ENCODE results near the gene RGL3.
"Not testable (repeated sequence)": the region's sequence is repeated elsewhere in the genome, so short reads cannot be mapped to it uniquely, and the experiment has no call there.

Gene RGL3

DNA sequence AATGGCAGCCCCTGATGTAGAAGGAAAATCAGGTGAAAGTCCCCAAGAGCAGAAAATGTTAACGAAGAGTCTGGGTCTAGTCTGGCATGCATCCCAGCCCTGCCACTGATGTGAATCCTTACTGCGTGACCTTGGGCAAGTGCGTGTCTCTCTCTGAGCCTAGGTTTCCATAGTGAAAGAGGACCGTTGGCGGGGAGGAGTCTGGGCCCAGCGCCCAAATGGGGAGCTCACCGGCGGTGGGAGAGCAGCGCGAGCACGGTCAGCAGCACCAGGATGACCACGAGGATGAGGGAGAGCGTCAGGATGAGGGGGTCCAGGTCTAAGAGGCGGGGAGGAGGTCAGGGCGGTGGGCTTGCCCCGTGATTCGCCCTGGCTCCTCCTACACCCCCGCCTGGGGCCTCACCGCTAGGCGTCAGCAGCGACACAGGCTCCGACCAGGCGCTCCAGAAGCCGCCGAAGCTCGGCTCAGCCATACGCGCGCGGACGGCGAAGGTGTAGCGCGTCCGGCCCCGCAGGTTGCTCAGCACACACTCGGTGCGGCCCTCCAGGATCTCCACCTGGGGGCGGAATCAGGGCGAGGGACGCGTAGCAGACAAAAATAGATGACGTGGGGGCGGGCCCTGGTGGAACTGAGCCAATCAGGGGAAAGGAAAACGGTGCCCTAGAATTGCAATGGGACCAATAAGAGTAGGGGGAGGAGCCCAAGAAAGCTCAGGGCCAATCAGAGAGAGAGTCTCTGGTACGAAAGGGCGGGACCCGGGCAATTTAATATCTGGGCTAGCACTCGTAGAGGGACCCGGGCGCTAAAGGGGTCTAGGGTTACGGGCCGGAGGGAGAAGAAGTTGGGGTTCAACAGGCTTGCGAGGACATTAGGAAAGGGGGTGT, 38.2 kb downstream of the RGL3 start:
- in situ Hi-C loops (cut with MboI; ENCODE audit: low pct_unique_long_range_greater_than_20kb, low sequenced_read_pairs, unreplicated experiment), result no loop called here
- TF ChIP-seq, protein P1, sequence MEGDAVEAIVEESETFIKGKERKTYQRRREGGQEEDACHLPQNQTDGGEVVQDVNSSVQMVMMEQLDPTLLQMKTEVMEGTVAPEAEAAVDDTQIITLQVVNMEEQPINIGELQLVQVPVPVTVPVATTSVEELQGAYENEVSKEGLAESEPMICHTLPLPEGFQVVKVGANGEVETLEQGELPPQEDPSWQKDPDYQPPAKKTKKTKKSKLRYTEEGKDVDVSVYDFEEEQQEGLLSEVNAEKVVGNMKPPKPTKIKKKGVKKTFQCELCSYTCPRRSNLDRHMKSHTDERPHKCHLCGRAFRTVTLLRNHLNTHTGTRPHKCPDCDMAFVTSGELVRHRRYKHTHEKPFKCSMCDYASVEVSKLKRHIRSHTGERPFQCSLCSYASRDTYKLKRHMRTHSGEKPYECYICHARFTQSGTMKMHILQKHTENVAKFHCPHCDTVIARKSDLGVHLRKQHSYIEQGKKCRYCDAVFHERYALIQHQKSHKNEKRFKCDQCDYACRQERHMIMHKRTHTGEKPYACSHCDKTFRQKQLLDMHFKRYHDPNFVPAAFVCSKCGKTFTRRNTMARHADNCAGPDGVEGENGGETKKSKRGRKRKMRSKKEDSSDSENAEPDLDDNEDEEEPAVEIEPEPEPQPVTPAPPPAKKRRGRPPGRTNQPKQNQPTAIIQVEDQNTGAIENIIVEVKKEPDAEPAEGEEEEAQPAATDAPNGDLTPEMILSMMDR (IDR thresholded peaks at IDR 0.05; ENCODE audit: extremely low read depth, insufficient read depth, missing control alignments), result peak; percentile 79
- peak; percentile 99 for DNase-seq (ENCODE audit: low spot score)

DNA sequence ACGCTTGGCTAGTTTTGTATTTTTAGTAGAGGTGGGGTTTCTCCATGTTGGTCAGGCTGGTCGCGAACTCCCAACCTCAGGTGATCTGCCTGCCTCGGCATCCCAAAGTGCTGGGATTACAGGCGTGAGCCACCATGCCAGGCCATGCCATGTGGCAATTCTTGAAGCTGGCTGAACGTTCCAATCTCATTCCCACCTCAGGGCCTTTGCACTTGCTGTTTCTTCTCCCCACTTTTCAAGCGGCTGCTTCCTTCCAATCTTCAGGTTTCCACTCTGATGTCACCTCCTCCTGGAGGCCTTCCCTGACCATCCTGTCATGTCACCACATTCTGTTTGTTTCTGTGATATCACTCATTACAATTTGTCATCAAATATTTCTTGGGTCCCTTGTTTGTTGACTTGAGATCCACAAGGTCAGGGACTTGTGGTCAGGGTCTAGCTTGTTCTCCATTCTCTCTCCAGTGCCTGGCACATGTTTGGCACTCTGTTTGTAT, 39.2 kb downstream of the RGL3 start:
- in situ Hi-C loops (cut with MboI; ENCODE audit: low pct_unique_long_range_greater_than_20kb, low sequenced_read_pairs, unreplicated experiment), result no loop called here
- no peak for DNase-seq (ENCODE audit: low spot score)
- TF ChIP-seq, protein P1 (IDR thresholded peaks at IDR 0.05; ENCODE audit: extremely low read depth, insufficient read depth, missing control alignments), result no peak

DNA sequence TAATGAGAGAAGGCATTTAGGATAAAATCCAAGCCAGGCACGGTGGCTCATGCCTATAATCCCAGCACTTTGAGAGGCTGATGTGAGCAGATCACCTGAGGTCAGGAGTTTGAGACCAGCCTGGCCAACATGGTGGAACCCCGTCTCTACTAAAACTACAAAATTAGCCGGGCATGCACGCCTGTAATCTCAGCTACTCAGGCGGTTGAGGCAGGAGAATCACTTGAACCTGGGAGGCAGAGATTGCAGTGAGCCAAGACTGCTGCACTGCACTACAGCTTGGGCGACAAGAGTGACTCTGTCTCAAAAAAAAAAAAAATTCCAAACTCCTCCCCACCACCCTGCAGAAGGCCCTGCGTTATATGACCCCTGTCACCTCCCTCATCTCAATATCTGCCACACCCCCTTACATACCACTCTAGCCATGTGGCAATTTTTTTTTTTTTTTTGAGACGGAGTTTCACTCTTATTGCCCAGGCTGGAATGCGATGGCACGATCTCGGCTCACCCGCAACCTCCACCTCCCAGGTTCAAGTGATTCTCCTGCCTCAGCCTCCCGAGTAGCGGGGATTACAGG, 39.8 kb downstream of the RGL3 start:
- DNase-seq (ENCODE audit: low spot score); in situ Hi-C loops (cut with MboI; ENCODE audit: low pct_unique_long_range_greater_than_20kb, low sequenced_read_pairs, unreplicated experiment): not testable (repeated sequence)

DNA sequence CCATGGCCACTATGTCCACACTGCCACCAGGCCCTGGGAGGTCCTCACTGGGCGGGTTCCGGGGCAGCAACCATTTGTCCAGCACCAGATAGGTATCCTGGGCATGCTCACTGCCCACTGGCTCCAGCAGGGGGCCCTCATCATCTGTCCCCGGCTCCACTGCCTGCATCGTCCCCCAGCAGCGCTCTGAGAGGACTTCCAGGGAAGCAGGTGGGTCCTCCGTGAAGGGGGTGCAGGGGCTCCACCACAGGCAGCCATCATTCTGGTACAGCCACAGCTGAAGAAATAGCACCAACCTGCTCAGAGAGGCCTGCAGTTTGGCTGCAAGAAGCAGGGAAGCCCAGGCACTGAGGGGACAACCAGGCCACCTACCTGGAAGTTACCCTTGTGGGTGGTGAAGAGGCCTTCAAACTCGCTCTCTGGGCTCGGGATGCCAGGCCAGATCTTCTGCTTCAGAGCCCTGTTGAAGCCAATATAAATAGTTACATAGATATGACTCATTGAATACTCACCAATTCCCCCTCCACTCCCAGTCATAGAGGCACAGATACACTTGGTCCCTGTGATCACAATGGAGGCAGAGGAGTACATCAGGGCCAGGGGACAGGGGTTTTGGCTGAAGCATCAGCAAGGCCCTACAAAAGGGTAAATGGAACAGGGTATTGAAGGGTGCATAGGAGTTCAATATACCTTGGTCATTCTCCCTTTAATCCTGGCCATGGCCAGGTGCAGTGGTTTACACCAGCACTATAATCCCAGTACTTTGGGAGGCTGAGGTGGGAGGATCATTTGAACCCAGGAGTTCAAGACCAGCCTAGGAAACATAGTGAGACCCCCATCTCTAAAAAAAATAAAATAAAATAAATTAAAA, 40.6 kb downstream of the RGL3 start:
- no peak for DNase-seq (ENCODE audit: low spot score)
- in situ Hi-C loops (cut with MboI; ENCODE audit: low pct_unique_long_range_greater_than_20kb, low sequenced_read_pairs, unreplicated experiment), result no loop called here
- TF ChIP-seq, protein P1 (IDR thresholded peaks at IDR 0.05; ENCODE audit: extremely low read depth, insufficient read depth, missing control alignments), result peak; percentile 68

DNA sequence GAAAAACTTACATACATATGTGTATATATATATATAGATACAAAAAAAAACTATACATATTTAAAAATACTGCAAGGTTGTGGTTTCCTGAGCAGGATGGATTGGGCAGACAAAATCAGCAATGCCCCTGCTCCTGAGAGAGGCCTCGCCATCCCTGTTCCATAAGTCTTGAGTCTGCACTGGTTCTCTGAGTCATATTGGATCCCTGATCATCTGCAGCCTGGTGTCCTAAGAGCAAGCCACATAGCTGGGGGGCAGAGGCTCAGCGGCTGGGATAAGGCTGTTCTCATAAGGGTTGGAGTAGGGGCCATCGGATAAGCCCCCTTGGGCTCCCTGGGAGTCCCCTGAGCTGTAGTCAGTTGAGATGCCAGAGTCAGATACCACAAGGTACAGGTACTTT, 41.4 kb downstream of the RGL3 start:
- in situ Hi-C loops (cut with MboI; ENCODE audit: low pct_unique_long_range_greater_than_20kb, low sequenced_read_pairs, unreplicated experiment), result no loop called here
- TF ChIP-seq, protein P1 (IDR thresholded peaks at IDR 0.05; ENCODE audit: extremely low read depth, insufficient read depth, missing control alignments), result no peak
- DNase-seq (ENCODE audit: low spot score), result no peak

DNA sequence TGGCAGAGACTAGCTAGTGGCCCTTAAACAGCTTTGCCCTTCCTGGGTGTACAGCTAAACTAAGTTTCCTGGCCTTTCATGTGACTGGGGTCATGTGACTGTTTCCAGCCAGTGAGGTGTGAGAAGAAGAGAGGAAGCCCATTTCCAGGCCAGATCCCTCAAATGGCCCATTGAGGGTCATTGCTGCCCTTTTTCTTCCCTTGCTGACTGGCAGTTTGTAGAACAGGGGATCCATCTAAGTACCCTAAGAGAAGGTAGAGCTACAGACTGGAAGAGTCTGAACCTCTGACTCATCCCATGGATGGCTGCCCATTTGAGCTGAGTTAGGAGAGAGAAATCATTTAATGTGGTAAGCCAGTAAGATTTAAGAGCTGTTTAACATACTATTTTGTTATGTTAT, 41.9 kb downstream of the RGL3 start:
- in situ Hi-C loops (cut with MboI; ENCODE audit: low pct_unique_long_range_greater_than_20kb, low sequenced_read_pairs, unreplicated experiment), result no loop called here
- TF ChIP-seq, protein P1 (IDR thresholded peaks at IDR 0.05; ENCODE audit: extremely low read depth, insufficient read depth, missing control alignments), result no peak
- DNase-seq (ENCODE audit: low spot score), result no peak

All from GM13977 (cell line).